Esophagus squamous epithelium (tissue), 4 donors: Measurements from ENCODE around the gene PXMP2.

Experiments
- CTCF ChIP-seq, 6 experiments: fragments of 450-650 bp in 4 of 6; fragments of 200-600 bp in 2 of 6; sonication (generic) in 2 of 6; IDR thresholded peaks; one replicate each; pipeline ENCODE4 v1.5.1; 2016 to 2019; ENCODE audit warnings: antibody characterized with exemption in 6 of 6, mild to moderate bottlenecking in 4 of 6, moderate library complexity in 4 of 6
- POLR2A ChIP-seq, 4 donors: fragments of 450-650 bp; IDR thresholded peaks; one replicate each; pipeline ENCODE4 v1.6.1; 2017; ENCODE audit warnings: antibody characterized with exemption in 4 of 4, mild to moderate bottlenecking in 4 of 4, moderate library complexity in 3 of 4

- TF ChIP-seq POLR2A (IDR thresholded peaks at IDR 0.05) (no peak), CTCF (IDR thresholded peaks at IDR 0.05) (no peak)
These were observed 54.2 kb downstream of the PXMP2 start for GRCh38 chr12:132741620-132742019.
